Naive thymus-derived CD4-positive, alpha-beta T cell (primary cell): ENCODE data around the gene FGD3. TPM values are rescaled to one million over a fixed set of nuclear protein-coding genes. Genes with fewer than 3 reads are reported as not detected.

Experiments
- ATAC-seq: fragments of 150-1000 bp; cut with Tn5 transposase; 2 replicates; pipeline ENCODE4 v1.10.0; 2021; ENCODE audit warnings: mild to moderate bottlenecking, moderate library complexity
- CTCF ChIA-PET: fragments of 350-600 bp; sonication (Branson Sonifier 250); formaldehyde crosslinking; loops from one replicate; lab custom pipeline; 2021; ENCODE audit warnings: antibody characterized with exemption; lab: Charles Lee
- POLR2A ChIA-PET: fragments of 350-600 bp; sonication (Branson Sonifier 250); formaldehyde crosslinking; loops from one replicate; lab custom pipeline; 2021; ENCODE audit warnings: antibody characterized with exemption, inconsistent platforms; lab: Charles Lee
- DNase-seq, 9 donors: peaks; one replicate each; pipeline versions ENCODE4 v3.0.0 to v3.0.0-alpha.2; 2020 to 2022; ENCODE audit warnings: mixed read lengths in 1 of 9
- H3K27ac ChIP-seq: one replicate; pipeline ENCODE4 v1.7.0; 2013; ENCODE audit warnings: mild to moderate bottlenecking, low read depth, low read length, moderate library complexity
- H3K27me3 ChIP-seq, 2 donors: one replicate each; pipeline ENCODE4 v1.7.0; 2013; ENCODE audit warnings: low read length in 2 of 2, mild to moderate bottlenecking in 2 of 2, moderate library complexity in 2 of 2; ENCODE audit not compliant: control insufficient read depth in 2 of 2, insufficient read depth in 2 of 2
- H3K36me3 ChIP-seq, 3 experiments: 1 replicate in 2 of 3; 2 replicates in 1 of 3; pipeline ENCODE4 v1.7.0; 2013; ENCODE audit warnings: low read length in 3 of 3, mild to moderate bottlenecking in 3 of 3, moderate library complexity in 1 of 3; ENCODE audit not compliant: insufficient read depth in 3 of 3, control insufficient read depth in 2 of 3
- H3K4me1 ChIP-seq, 2 donors: one replicate each; pipeline ENCODE4 v1.7.0; 2013; ENCODE audit warnings: low read length in 2 of 2, mild to moderate bottlenecking in 2 of 2, moderate library complexity in 1 of 2; ENCODE audit not compliant: control insufficient read depth in 2 of 2, insufficient read depth in 2 of 2
- H3K4me3 ChIP-seq: 2 replicates; pipeline ENCODE4 v1.7.0; 2013; ENCODE audit warnings: mild to moderate bottlenecking, low read length
- H3K9me3 ChIP-seq, 3 experiments: 1 replicate in 2 of 3; 2 replicates in 1 of 3; pipeline ENCODE4 v1.7.0; 2013; ENCODE audit warnings: low read length in 3 of 3; ENCODE audit not compliant: control insufficient read depth in 2 of 3
- H3K27ac Mint-ChIP-seq, 9 donors: one replicate each; pipeline ENCODE4 v1.8.0; 2020 to 2022; ENCODE audit warnings: mixed read lengths in 9 of 9, mild to moderate bottlenecking in 8 of 9, moderate library complexity in 5 of 9, inconsistent platforms in 2 of 9
- H3K27me3 Mint-ChIP-seq, 5 donors: one replicate each; pipeline ENCODE4 v1.8.0; 2021 to 2022; ENCODE audit warnings: mixed read lengths in 5 of 5, mild to moderate bottlenecking in 1 of 5
- H3K36me3 Mint-ChIP-seq, 5 donors: one replicate each; pipeline ENCODE4 v1.8.0; 2020 to 2022; ENCODE audit warnings: mixed read lengths in 5 of 5, mild to moderate bottlenecking in 3 of 5, inconsistent platforms in 1 of 5
- H3K4me1 Mint-ChIP-seq, 7 donors: one replicate each; pipeline ENCODE4 v1.8.0; 2020 to 2022; ENCODE audit warnings: mixed read lengths in 7 of 7, mild to moderate bottlenecking in 3 of 7, inconsistent platforms in 1 of 7
- H3K4me3 Mint-ChIP-seq, 10 donors: one replicate each; pipeline ENCODE4 v1.8.0; 2020 to 2022; ENCODE audit warnings: mild to moderate bottlenecking in 10 of 10, mixed read lengths in 10 of 10, moderate library complexity in 6 of 10, inconsistent platforms in 2 of 10
- H3K9me3 Mint-ChIP-seq, 11 donors: one replicate each; pipeline ENCODE4 v1.8.0; 2020 to 2022; ENCODE audit warnings: mixed read lengths in 11 of 11, mild to moderate bottlenecking in 4 of 11, inconsistent platforms in 1 of 11, moderate library complexity in 1 of 11
- intact Hi-C, 2 donors: fragments of 100-400 bp; cut with micrococcal nuclease; formaldehyde crosslinking; loops; one replicate each; pipeline ENCODE4 v1.15.1; 2023
- polyA plus RNA-seq, 2 donors: library from polyadenylated mRNA; unstranded; fragments of 300-500 nt; fragmentation: Illumina TruSeq; gene quantifications; one replicate each; pipeline ENCODE4 v1.2.3, GENCODE V29; 2021
- total RNA-seq, 6 experiments: library from RNA in 5 of 6; stranded (reverse) in 5 of 6; gene quantifications; 1 replicate in 5 of 6; 2 replicates in 1 of 6; pipeline ENCODE4 v1.2.3 and lab custom pipeline; 2021 to 2026

Gene FGD3
- total and polyA plus RNA-seq, 7 experiments from 2014 or later: 114 to 341 (median 193) TPM

GRCh38 chr9:93031629-93032430 lies 84.5 kb downstream of the FGD3 start:
- Histone ChIP-seq H3K36me3 (peaks cover 23 to 73% (median 34%) of the 10 kb centered on the region in 3 experiments), H3K4me1 (peaks cover 36 to 74% of the 10 kb centered on the region in 2 donors), H3K27me3 (no peaks in the 10 kb centered on the region), H3K9me3 (no peaks in the 10 kb centered on the region), H3K27ac (peak overlapping the region; percentile 90), H3K4me3 (no peak overlapping the region)
- CTCF ChIA-PET: interaction anchor here (0.5 to 0.9 kb wide), 2 partner anchors 18 to 543 kb away, joined by 3 to 4 read pairs; no protein-coding TSS in a partner anchor
- Mint-ChIP-seq H3K9me3 (peaks cover 0 to 5% (median 0%) of the 10 kb centered on the region in 11 donors), H3K4me3 (peak overlapping the region in 7 of 10 donors; percentile 21 to 89 (median 57)), H3K36me3 (peaks cover 15 to 50% (median 38%) of the 10 kb centered on the region in 5 donors), H3K27ac (peak overlapping the region; percentile 77 to 100 (median 99)), H3K27me3 (no peaks in the 10 kb centered on the region), H3K4me1 (peaks cover 35 to 84% (median 74%) of the 10 kb centered on the region in 7 donors)
- ATAC-seq (no peak), DNase-seq (no peak)
- POLR2A ChIA-PET: interaction anchor here (0.7 to 19.6 kb wide), 11 partner anchors 8 to 75 kb away, joined by 3 to 365 read pairs (median 9); partner anchors contain the start of gene SUSD3
- intact Hi-C loops: no loop called here

- Mint-ChIP-seq H3K4me3 (peak overlapping the region in 6 of 10 donors; percentile 32 to 89 (median 60)), H3K9me3 (peaks cover 0 to 5% (median 0%) of the 10 kb centered on the region in 11 donors), H3K4me1 (peaks cover 30 to 82% (median 69%) of the 10 kb centered on the region in 7 donors), H3K27me3 (no peaks in the 10 kb centered on the region), H3K27ac (peak overlapping the region; percentile 68 to 100 (median 97)), H3K36me3 (peaks cover 15 to 47% (median 36%) of the 10 kb centered on the region in 5 donors)
- Histone ChIP-seq H3K27ac (peak overlapping the region; percentile 63), H3K9me3 (no peaks in the 10 kb centered on the region), H3K27me3 (no peaks in the 10 kb centered on the region), H3K36me3 (peaks cover 23 to 80% (median 34%) of the 10 kb centered on the region in 3 experiments), H3K4me1 (peaks cover 29 to 67% of the 10 kb centered on the region in 2 donors), H3K4me3 (no peak overlapping the region)
- intact Hi-C loops: no loop called here
- ATAC-seq (no peak), DNase-seq (no peak)
- ChIA-PET POLR2A (interaction anchor here (1.0 to 19.6 kb wide), 7 partner anchors 7 to 66 kb away, joined by 5 to 365 read pairs (median 13); partner anchors contain the start of gene SUSD3), CTCF (interaction anchor here (0.7 kb wide), 1 partner anchor 48 kb away, joined by 3 read pairs; no protein-coding TSS in a partner anchor)
These were observed 85.2 kb downstream of the FGD3 start for GRCh38 chr9:93032545-93032944.

- Mint-ChIP-seq H3K4me3 (peak overlapping the region in 5 of 10 donors; percentile 24 to 52 (median 44)), H3K36me3 (peaks cover 15 to 47% (median 31%) of the 10 kb centered on the region in 5 donors), H3K9me3 (peaks cover 0 to 4% (median 0%) of the 10 kb centered on the region in 11 donors), H3K4me1 (peaks cover 21 to 80% (median 67%) of the 10 kb centered on the region in 7 donors), H3K27ac (peak overlapping the region; percentile 79 to 100 (median 92)), H3K27me3 (no peaks in the 10 kb centered on the region)
- DNase-seq (no peak), ATAC-seq (no peak)
- peak overlapping the region; percentile 63 for H3K27ac ChIP-seq
- ChIA-PET CTCF (interaction anchor here (0.8 kb wide), 1 partner anchor 27 kb away, joined by 3 read pairs; no protein-coding TSS in a partner anchor), POLR2A (interaction anchor here (1.0 to 19.6 kb wide), 11 partner anchors 6 to 75 kb away, joined by 3 to 365 read pairs (median 5); partner anchors contain the start of gene SUSD3)
- no peak overlapping the region for H3K4me3 ChIP-seq
- H3K27me3 ChIP-seq: no peaks in the 10 kb centered on the region
- H3K4me1 ChIP-seq: peaks cover 23 to 67% of the 10 kb centered on the region in 2 donors
- H3K36me3 ChIP-seq: peaks cover 23 to 80% (median 34%) of the 10 kb centered on the region in 3 experiments
- intact Hi-C loops: no loop called here
- H3K9me3 ChIP-seq: no peaks in the 10 kb centered on the region
These were observed 86.2 kb downstream of the FGD3 start for GRCh38 chr9:93033531-93033930.

GRCh38 chr9:93035106-93035660 lies 87.9 kb downstream of the FGD3 start:
- Histone ChIP-seq H3K36me3 (peaks cover 16 to 74% (median 29%) of the 10 kb centered on the region in 3 experiments), H3K27me3 (no peaks in the 10 kb centered on the region), H3K9me3 (no peaks in the 10 kb centered on the region), H3K4me3 (no peak overlapping the region), H3K4me1 (peaks cover 7 to 51% of the 10 kb centered on the region in 2 donors), H3K27ac (peak overlapping the region; percentile 40)
- ATAC-seq (no peak), DNase-seq (no peak)
- peaks cover 7 to 36% (median 24%) of the 10 kb centered on the region in 5 donors for H3K36me3 Mint-ChIP-seq
- H3K9me3 Mint-ChIP-seq: peaks cover 0 to 5% (median 0%) of the 10 kb centered on the region in 11 donors
- no peaks in the 10 kb centered on the region for H3K27me3 Mint-ChIP-seq
- H3K4me1 Mint-ChIP-seq: peaks cover 20 to 78% (median 67%) of the 10 kb centered on the region in 7 donors
- H3K4me3 Mint-ChIP-seq: no peak overlapping the region
- CTCF ChIA-PET: interaction anchor here (0.6 to 1.5 kb wide), 3 partner anchors 10 to 30 kb away, joined by 3 to 9 read pairs (median 3); no protein-coding TSS in a partner anchor
- H3K27ac Mint-ChIP-seq: peak overlapping the region in 6 of 9 donors; percentile 59 to 97 (median 93)
- intact Hi-C loops: no loop called here
- POLR2A ChIA-PET: interaction anchor here (0.6 to 19.6 kb wide), 9 partner anchors 9 to 96 kb away, joined by 3 to 365 read pairs (median 3); partner anchors contain the start of gene SUSD3

GRCh38 chr9:93035821-93036351 lies 88.6 kb downstream of the FGD3 start:
- H3K27ac Mint-ChIP-seq: peak overlapping the region in 8 of 9 donors; percentile 59 to 94 (median 80)
- Histone ChIP-seq H3K4me3 (no peak overlapping the region), H3K27ac (peak overlapping the region; percentile 37), H3K4me1 (peaks cover 0 to 44% of the 10 kb centered on the region in 2 donors), H3K36me3 (peaks cover 16 to 67% (median 22%) of the 10 kb centered on the region in 3 experiments), H3K9me3 (no peaks in the 10 kb centered on the region), H3K27me3 (no peaks in the 10 kb centered on the region)
- H3K27me3 Mint-ChIP-seq: no peaks in the 10 kb centered on the region
- ChIA-PET POLR2A (interaction anchor here (0.8 to 19.6 kb wide), 8 partner anchors 10 to 95 kb away, joined by 3 to 365 read pairs (median 3); partner anchors contain the start of gene SUSD3), CTCF (interaction anchor here (0.6 to 1.5 kb wide), 3 partner anchors 10 to 31 kb away, joined by 3 to 9 read pairs (median 3); no protein-coding TSS in a partner anchor)
- H3K4me3 Mint-ChIP-seq: peak overlapping the region in 1 of 10 donors; percentile 36
- ATAC-seq: no peak
- no peak for DNase-seq
- peaks cover 4 to 32% (median 19%) of the 10 kb centered on the region in 5 donors for H3K36me3 Mint-ChIP-seq
- H3K9me3 Mint-ChIP-seq: peaks cover 0 to 6% (median 0%) of the 10 kb centered on the region in 11 donors
- peaks cover 20 to 76% (median 64%) of the 10 kb centered on the region in 7 donors for H3K4me1 Mint-ChIP-seq
- intact Hi-C loops: loop anchor here in 1 of 2 donors (1.0 kb wide), 1 partner anchor 28 kb away; no protein-coding TSS in a partner anchor
